SU-DHL-6 (cell line): Measurements from ENCODE around the gene GARNL3.

Experiments
- CTCF ChIP-seq: fragments of 200-600 bp; sonication (generic); IDR thresholded peaks from one replicate; pipeline ENCODE4 v1.5.1; 2017; ENCODE audit warnings: antibody characterized with exemption, mild to moderate bottlenecking, low read length, moderate library complexity; ENCODE audit not compliant: insufficient read depth, poor library complexity, severe bottlenecking
- EZH2phosphoT487 ChIP-seq: fragments of 200-600 bp; sonication (generic), shearing (Covaris generic); conservative IDR thresholded peaks from 2 replicates; pipeline ENCODE4 v1.6.1; 2018; ENCODE audit warnings: mild to moderate bottlenecking, antibody characterized with exemption, low read length, moderate library complexity, mixed read lengths

GRCh38 chr9:127419348-127419747 is 154.8 kb downstream of the GARNL3 start:
- no peak for TF ChIP-seq CTCF
- no peak for TF ChIP-seq EZH2phosphoT487
